Heart left ventricle (tissue), 16 donors: Measurements from ENCODE around the gene VPS37B. TPM values are rescaled to one million over a fixed set of nuclear protein-coding genes. Genes with fewer than 3 reads are reported as not detected.

Source experiments
- ATAC-seq, 4 donors: fragments of 200-7000 bp; cut with Tn5 transposase; one replicate each; pipeline ENCODE4 v1.9.1; 2020 to 2022; ENCODE audit warnings: moderate library complexity in 4 of 4, mild to moderate bottlenecking in 3 of 4, moderate number of reproducible peaks in 1 of 4
- DNase-seq, 5 donors: peaks; one replicate each; pipeline ENCODE4 v3.0.0-alpha.2; 2020
- H3K27ac ChIP-seq, 12 donors: fragments of 200-600 bp; sonication (generic) in 4 of 12; one replicate each; pipeline versions ENCODE4 v1.5.0 to v1.8.0; 2016 to 2022; ENCODE audit warnings: mild to moderate bottlenecking in 2 of 12
- H3K27me3 ChIP-seq, 9 donors: fragments of 200-600 bp; sonication (generic) in 2 of 9; one replicate each; pipeline versions ENCODE4 v1.5.1 to v1.8.0; 2016 to 2022; ENCODE audit warnings: mild to moderate bottlenecking in 3 of 9
- H3K36me3 ChIP-seq, 9 donors: fragments of 200-600 bp; sonication (generic) in 2 of 9; one replicate each; pipeline versions ENCODE4 v1.5.0 to v1.8.0; 2018 to 2022; ENCODE audit warnings: mild to moderate bottlenecking in 2 of 9
- H3K4me1 ChIP-seq, 12 donors: fragments of 200-600 bp; sonication (generic) in 4 of 12; one replicate each; pipeline versions ENCODE4 v1.5.0 to v1.8.0; 2016 to 2022; ENCODE audit warnings: mild to moderate bottlenecking in 3 of 12
- H3K4me3 ChIP-seq, 12 donors: fragments of 200-600 bp; sonication (generic) in 4 of 12; one replicate each; pipeline versions ENCODE4 v1.5.0 to v1.8.0; 2017 to 2022; ENCODE audit warnings: mild to moderate bottlenecking in 9 of 12, moderate library complexity in 4 of 12
- H3K9me3 ChIP-seq, 12 donors: fragments of 200-600 bp; sonication (generic) in 4 of 12; one replicate each; pipeline versions ENCODE4 v1.5.0 to v1.8.0; 2016 to 2022; ENCODE audit warnings: mild to moderate bottlenecking in 1 of 12
- CTCF ChIP-seq, 12 donors: fragments of 200-600 bp; sonication (generic) in 4 of 12; IDR thresholded peaks; one replicate each; pipeline versions ENCODE4 v1.5.0 to v1.8.0; 2018 to 2022; ENCODE audit warnings: antibody characterized with exemption in 12 of 12, mild to moderate bottlenecking in 5 of 12
- POLR2A ChIP-seq, 2 donors: fragments of 450-650 bp; IDR thresholded peaks; one replicate each; pipeline ENCODE4 v1.6.1; 2017; ENCODE audit warnings: antibody characterized with exemption in 2 of 2, mild to moderate bottlenecking in 2 of 2, moderate library complexity in 2 of 2
- WGBS, 4 donors: extraction: QIAGEN DNeasy Blood & Tissue Kit in 2 of 4; methylation state at CpG; one replicate each; pipeline versions ENCODE4 v1.1.5 to v1.1.7; 2013 to 2018; 5-methylcytosine and 5-hydroxymethylcytosine counted together
- intact Hi-C, 10 donors: fragments of 100-400 bp; cut with DNase I; formaldehyde crosslinking; loops; one replicate each; pipeline versions ENCODE4 v1.11.1 to v1.14.2; 2022
- polyA plus RNA-seq, 2 donors: library from polyadenylated mRNA; stranded (reverse); fragments of 200-250 nt; gene quantifications; one replicate each; pipeline ENCODE4 v1.2.3, GENCODE V29; 2013
- total RNA-seq, 9 donors: library from RNA; depleted of rRNA in 2 of 9; stranded (reverse); fragments of >200 nt in 2 of 9; fragmentation: NEBNext Ultra II Directional in 3 of 9; extraction: Animal tissue kit (Norgen Biotek cat#: 25700) in 3 of 9; gene quantifications; one replicate each; pipeline versions ENCODE4 v1.1.0 to v1.2.4, GENCODE V29; 2016 to 2023
- donor health status: ischemic (EF 13 %, LVEDD 7.1; RV severe dilation, severe dysfunction).
- donor health status: healthy with polysubstance abuse.
- donor health status: DM: no; HTN: yes; CAD: no.
- donor health status: DM: no; HTN: no; CAD: no.
- donor health status: ischemic (EF 25% LVEDD 6.9; RV normal size, moderate dysfunction).
- donor health status: ischemic (EF 25% LVEDD 5.7; RV mildly dilated, moderate dysfunction).
- donor health status: healthy.
- donor health status: DM: yes; HTN: yes; CAD: no.
- donor health status: ischemic (EF 35%, LVEDD 5.7; RV mildly dilated, moderate dysfunction).
- donor health status: nonischemic (EF 11% LVEDD 7.7; RV severe dilation, severe dysfunction).
- donor health status: DM: yes; HTN: yes; CAD: no.
- donor health status: PGD.
- donor health status: ischemic (EF 29% LVEDD 5.4; RV normal size, mild dysfunction).
- donor health status: nonischemic (EF 23%, LVEDD 6.1; RV moderate dilation, normal function).

VPS37B gene
- total and polyA plus RNA-seq, 11 donors = 14.5 to 51.2 (median 21.7) TPM

- H3K4me3 ChIP-seq = no peak overlapping the region
- TF ChIP-seq POLR2A (IDR thresholded peaks at IDR 0.05) (no peak), CTCF (IDR thresholded peaks at IDR 0.05) (no peak)
- H3K27me3 ChIP-seq = peaks cover 0 to 4% (median 0%) of the 10 kb centered on the region in 9 donors
- peak in 2 of 5 donors; percentile 72 to 85 for DNase-seq
- H3K4me1 ChIP-seq = peaks cover 3 to 56% (median 30%) of the 10 kb centered on the region in 12 donors
- H3K27ac ChIP-seq = peak overlapping the region; percentile 79 to 98 (median 86)
- no peaks in the 10 kb centered on the region for H3K9me3 ChIP-seq
- ATAC-seq = peak; percentile 74 to 83 (median 78)
- intact Hi-C loops = loop anchor here in 2 of 10 donors (5.0 to 10.0 kb wide), 2 partner anchors 47 to 49 kb away; no protein-coding TSS in a partner anchor
- WGBS, 4 donors = 47 to 60% (median 51%) methylated on average over 23 of the region's 23 CpGs
- no peaks in the 10 kb centered on the region for H3K36me3 ChIP-seq
These were observed 54.2 kb downstream of the VPS37B start for GRCh38 chr12:122841544-122842321.

GRCh38 chr12:122840580-122841513, 55.1 kb downstream of the VPS37B start:
- Histone ChIP-seq H3K36me3 (no peaks in the 10 kb centered on the region), H3K4me3 (no peak overlapping the region), H3K27me3 (peaks cover 0 to 8% (median 0%) of the 10 kb centered on the region in 9 donors), H3K4me1 (peaks cover 3 to 59% (median 30%) of the 10 kb centered on the region in 12 donors), H3K27ac (peak overlapping the region in 11 of 12 donors; percentile 82 to 98 (median 87)), H3K9me3 (no peaks in the 10 kb centered on the region)
- TF ChIP-seq CTCF (IDR thresholded peaks at IDR 0.05) = no peak
- no peak for TF ChIP-seq POLR2A (IDR thresholded peaks at IDR 0.05)
- 87 to 90% (median 88%) methylated on average over 20 to 26 of the region's 26 CpGs for WGBS, 4 donors
- intact Hi-C loops = loop anchor here in 2 of 10 donors (5.0 to 10.0 kb wide), 2 partner anchors 46 to 49 kb away; no protein-coding TSS in a partner anchor
- ATAC-seq (peak in 2 of 4 donors; percentile 2 to 12), DNase-seq (no peak)

- Histone ChIP-seq H3K27me3 (peaks cover 0 to 8% (median 0%) of the 10 kb centered on the region in 9 donors), H3K4me1 (peaks cover 3 to 59% (median 30%) of the 10 kb centered on the region in 12 donors), H3K4me3 (no peak overlapping the region), H3K9me3 (no peaks in the 10 kb centered on the region), H3K27ac (peak overlapping the region in 6 of 12 donors; percentile 82 to 98 (median 92)), H3K36me3 (no peaks in the 10 kb centered on the region)
- intact Hi-C loops = loop anchor here in 2 of 10 donors (5.0 to 10.0 kb wide), 2 partner anchors 45 to 48 kb away; no protein-coding TSS in a partner anchor
- DNase-seq (no peak), ATAC-seq (no peak)
- TF ChIP-seq POLR2A (IDR thresholded peaks at IDR 0.05) (no peak), CTCF (IDR thresholded peaks at IDR 0.05) (no peak)
- WGBS, 4 donors = 88 to 93% (median 91%) methylated on average over 18 of the region's 18 CpGs
These were observed 55.9 kb downstream of the VPS37B start for GRCh38 chr12:122839907-122840554.
